ENCODE data around the gene JMY.

GRCh38 chr5:79259383-79259782 is 23.5 kb downstream of the JMY start:
- TF ChIP-seq, protein P1, sequence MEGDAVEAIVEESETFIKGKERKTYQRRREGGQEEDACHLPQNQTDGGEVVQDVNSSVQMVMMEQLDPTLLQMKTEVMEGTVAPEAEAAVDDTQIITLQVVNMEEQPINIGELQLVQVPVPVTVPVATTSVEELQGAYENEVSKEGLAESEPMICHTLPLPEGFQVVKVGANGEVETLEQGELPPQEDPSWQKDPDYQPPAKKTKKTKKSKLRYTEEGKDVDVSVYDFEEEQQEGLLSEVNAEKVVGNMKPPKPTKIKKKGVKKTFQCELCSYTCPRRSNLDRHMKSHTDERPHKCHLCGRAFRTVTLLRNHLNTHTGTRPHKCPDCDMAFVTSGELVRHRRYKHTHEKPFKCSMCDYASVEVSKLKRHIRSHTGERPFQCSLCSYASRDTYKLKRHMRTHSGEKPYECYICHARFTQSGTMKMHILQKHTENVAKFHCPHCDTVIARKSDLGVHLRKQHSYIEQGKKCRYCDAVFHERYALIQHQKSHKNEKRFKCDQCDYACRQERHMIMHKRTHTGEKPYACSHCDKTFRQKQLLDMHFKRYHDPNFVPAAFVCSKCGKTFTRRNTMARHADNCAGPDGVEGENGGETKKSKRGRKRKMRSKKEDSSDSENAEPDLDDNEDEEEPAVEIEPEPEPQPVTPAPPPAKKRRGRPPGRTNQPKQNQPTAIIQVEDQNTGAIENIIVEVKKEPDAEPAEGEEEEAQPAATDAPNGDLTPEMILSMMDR (optimal IDR thresholded peaks at IDR 0.05 in 1 of 3, IDR thresholded peaks at IDR 0.05 in 1 of 3, conservative IDR thresholded peaks at IDR 0.05 in 1 of 3; ENCODE audit: extremely low read depth in 1 of 3, insufficient read depth in 2 of 3, low read length in 3 of 3) = no peak
- TF ChIP-seq EZH2 (IDR thresholded peaks at IDR 0.05; ENCODE audit: low read length) = no peak
